Endodermal cell (in vitro differentiated cells): ENCODE data around the gene SLC9A8. TPM values are rescaled to one million over a fixed set of nuclear protein-coding genes. Genes with fewer than 3 reads are reported as not detected.

Experiments
- DNase-seq: peaks from one replicate; pipeline ENCODE4 v3.0.0-alpha.2; 2017
- H3K27ac ChIP-seq: 2 replicates; pipeline ENCODE4 v1.5.1; 2013; ENCODE audit warnings: mild to moderate bottlenecking, low read depth, low read length, moderate library complexity
- H3K27me3 ChIP-seq: 2 replicates; pipeline ENCODE4 v1.6.1; 2013; ENCODE audit warnings: mild to moderate bottlenecking, low read length, moderate library complexity; ENCODE audit not compliant: insufficient read depth, control insufficient read depth, poor library complexity, severe bottlenecking
- H3K36me3 ChIP-seq: 2 replicates; pipeline ENCODE4 v1.7.0; 2013; ENCODE audit warnings: mild to moderate bottlenecking, low read length, moderate library complexity; ENCODE audit not compliant: control insufficient read depth, insufficient read depth
- H3K4me1 ChIP-seq: one replicate; pipeline ENCODE4 v1.7.0; 2013; ENCODE audit warnings: low read length; ENCODE audit not compliant: control insufficient read depth, insufficient read depth
- H3K4me3 ChIP-seq: 2 replicates; pipeline ENCODE4 v1.5.1; 2013; ENCODE audit warnings: mild to moderate bottlenecking, low read length, moderate library complexity
- H3K9ac ChIP-seq: 2 replicates; pipeline ENCODE4 v1.6.1; 2013; ENCODE audit warnings: mild to moderate bottlenecking, low read length, moderate library complexity; ENCODE audit not compliant: poor library complexity, severe bottlenecking; ENCODE audit errors: extremely low read depth
- H3K9me3 ChIP-seq: 2 replicates; pipeline ENCODE4 v1.6.1; 2013; ENCODE audit warnings: mild to moderate bottlenecking, low read length, moderate library complexity; ENCODE audit not compliant: control insufficient read depth
- H3K27ac Mint-ChIP-seq: 2 replicates; pipeline ENCODE4 v1.8.0; 2020; ENCODE audit warnings: mixed read lengths
- H3K27me3 Mint-ChIP-seq: 2 replicates; pipeline ENCODE4 v1.8.0; 2021; ENCODE audit warnings: mild to moderate bottlenecking, mixed read lengths; ENCODE audit not compliant: insufficient read depth
- H3K36me3 Mint-ChIP-seq: 2 replicates; pipeline ENCODE4 v1.8.0; 2020; ENCODE audit warnings: low read depth, mixed read lengths
- H3K4me1 Mint-ChIP-seq: 2 replicates; pipeline ENCODE4 v1.8.0; 2020; ENCODE audit warnings: mixed read lengths
- H3K4me3 Mint-ChIP-seq: 2 replicates; pipeline ENCODE4 v1.8.0; 2020; ENCODE audit warnings: mild to moderate bottlenecking, moderate library complexity, mixed read lengths
- H3K9me3 Mint-ChIP-seq: 2 replicates; pipeline ENCODE4 v1.8.0; 2020; ENCODE audit warnings: mild to moderate bottlenecking, mixed read lengths
- WGBS, 2 experiments: methylation state at CpG; one replicate each; pipeline versions ENCODE4 v1.1.5 to v1.1.7; 2013; ENCODE audit warnings: missing lambda C conversion rate in 2 of 2, mixed read lengths in 1 of 2; ENCODE audit not compliant: insufficient coverage in 1 of 2, insufficient read length in 1 of 2; 5-methylcytosine and 5-hydroxymethylcytosine counted together
- long read RNA-seq, 4 experiments: library from polyadenylated mRNA in 2 of 4; library from RNA in 1 of 4; library from capped mRNA in 1 of 4; stranded (forward) in 3 of 4; unstranded in 1 of 4; transcript quantifications; one replicate each; pipeline ENCODE4 v2.0.0, GENCODE V29; 2020 to 2021; ENCODE audit warnings: inconsistent platforms in 1 of 4
- polyA plus RNA-seq, 2 experiments: library from polyadenylated mRNA; stranded (reverse); fragments of 50-300 nt; gene quantifications; one replicate each; pipeline ENCODE4 v1.2.3, GENCODE V29; 2013
- total RNA-seq, 2 donors: library from RNA; stranded (reverse); fragmentation: NEBNext Ultra II Directional in 1 of 2; extraction: Animal tissue kit (Norgen Biotek cat#: 25700) in 1 of 2; gene quantifications; 2 replicates in 1 of 2; 3 replicates in 1 of 2; pipeline ENCODE4 v1.2.1, GENCODE V29; 2021
- TF ChIP-seq, protein P1 (sequence below): fragments of 200-600 bp; sonication (generic); conservative IDR thresholded peaks from 2 replicates; pipeline ENCODE4 v1.5.0; 2021; ENCODE audit warnings: antibody characterized with exemption, mild to moderate bottlenecking

Gene SLC9A8, protein sequence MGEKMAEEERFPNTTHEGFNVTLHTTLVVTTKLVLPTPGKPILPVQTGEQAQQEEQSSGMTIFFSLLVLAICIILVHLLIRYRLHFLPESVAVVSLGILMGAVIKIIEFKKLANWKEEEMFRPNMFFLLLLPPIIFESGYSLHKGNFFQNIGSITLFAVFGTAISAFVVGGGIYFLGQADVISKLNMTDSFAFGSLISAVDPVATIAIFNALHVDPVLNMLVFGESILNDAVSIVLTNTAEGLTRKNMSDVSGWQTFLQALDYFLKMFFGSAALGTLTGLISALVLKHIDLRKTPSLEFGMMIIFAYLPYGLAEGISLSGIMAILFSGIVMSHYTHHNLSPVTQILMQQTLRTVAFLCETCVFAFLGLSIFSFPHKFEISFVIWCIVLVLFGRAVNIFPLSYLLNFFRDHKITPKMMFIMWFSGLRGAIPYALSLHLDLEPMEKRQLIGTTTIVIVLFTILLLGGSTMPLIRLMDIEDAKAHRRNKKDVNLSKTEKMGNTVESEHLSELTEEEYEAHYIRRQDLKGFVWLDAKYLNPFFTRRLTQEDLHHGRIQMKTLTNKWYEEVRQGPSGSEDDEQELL
- 10 to 100 TPM in 1 of 2 donors, 1 to 10 TPM in 1; 8.6 to 10.3 TPM for total RNA-seq
- 8.2 TPM for polyA plus RNA-seq (2013, experiment 1 of 2)
- polyA plus RNA-seq (2013, experiment 2 of 2) = 7.0 TPM
- long read RNA-seq, experiment 1, full-length matches to known transcripts = 2 of 8 reads
- long read RNA-seq, experiment 1, partial matches to known transcripts = 1 of 8 reads
- long read RNA-seq, experiment 1, other reads (novel, unspliced or antisense) = 5 of 8 reads
- long read RNA-seq, experiment 2, partial matches to known transcripts = 0 of 5 reads
- long read RNA-seq, experiment 2, other reads (novel, unspliced or antisense) = 5 of 5 reads
- long read RNA-seq, experiment 3, partial matches to known transcripts = 3 of 7 reads
- long read RNA-seq, experiment 3, other reads (novel, unspliced or antisense) = 4 of 7 reads
- long read RNA-seq, experiment 4, partial matches to known transcripts = 0 of 2 reads
- long read RNA-seq, experiment 4, other reads (novel, unspliced or antisense) = 1 of 2 reads

DNA sequence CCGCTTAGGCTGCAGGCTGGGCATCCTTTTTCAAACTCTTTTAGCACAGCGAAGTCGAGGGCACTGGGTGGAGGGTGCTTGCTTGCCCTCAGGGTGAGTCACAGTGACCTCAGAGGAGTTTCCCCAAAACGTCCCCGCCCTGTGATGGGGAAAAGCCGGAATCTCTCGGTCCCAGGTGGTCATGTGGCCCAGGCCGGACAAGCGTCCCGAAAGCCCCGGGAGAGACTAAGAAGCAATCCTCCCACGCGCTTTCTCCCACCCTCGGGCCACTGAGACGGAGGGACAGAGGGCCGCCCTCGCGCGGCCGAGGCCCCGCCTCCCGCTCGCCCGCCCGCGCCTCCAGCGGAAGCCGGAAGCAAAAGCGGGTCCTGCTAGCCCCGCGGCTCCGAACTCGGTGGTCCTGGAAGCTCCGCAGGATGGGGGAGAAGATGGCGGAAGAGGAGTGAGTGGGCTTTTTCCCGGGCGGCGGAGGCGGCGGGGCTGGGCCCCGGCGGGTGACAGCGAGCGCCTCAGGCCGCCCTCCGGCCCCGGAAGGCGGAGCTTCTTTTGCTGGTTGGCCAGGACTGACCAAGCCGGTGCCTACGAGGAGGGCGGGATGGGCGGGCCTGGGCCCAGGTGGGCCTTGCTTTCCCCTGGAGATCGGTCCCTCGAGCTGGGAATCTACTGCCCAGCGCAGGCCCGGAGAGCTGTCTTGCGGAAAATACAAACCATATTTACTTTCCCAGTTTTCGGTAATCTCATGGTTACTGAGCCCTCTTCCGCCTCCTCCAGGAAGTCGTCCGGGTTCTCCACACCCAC lies at the start of gene SLC9A8:
Gene SLC9A8, plus strand, starts transcription at position 322 of the 798 bp plus-strand sequence. Its CDS starts 95 bp downstream, at position 417.
- no peaks in the 10 kb centered on the region for H3K27me3 Mint-ChIP-seq
- Histone ChIP-seq H3K27me3 (no peaks in the 10 kb centered on the region), H3K36me3 (peaks cover 18% of the 10 kb centered on the region), H3K9me3 (no peaks in the 10 kb centered on the region), H3K4me1 (peaks cover 7% of the 10 kb centered on the region), H3K27ac (peak within 1 kb of the TSS; percentile 9), H3K9ac (peak within 1 kb of the TSS; percentile 75), H3K4me3 (peak within 1 kb of the TSS; percentile 95)
- TF ChIP-seq, protein P1, sequence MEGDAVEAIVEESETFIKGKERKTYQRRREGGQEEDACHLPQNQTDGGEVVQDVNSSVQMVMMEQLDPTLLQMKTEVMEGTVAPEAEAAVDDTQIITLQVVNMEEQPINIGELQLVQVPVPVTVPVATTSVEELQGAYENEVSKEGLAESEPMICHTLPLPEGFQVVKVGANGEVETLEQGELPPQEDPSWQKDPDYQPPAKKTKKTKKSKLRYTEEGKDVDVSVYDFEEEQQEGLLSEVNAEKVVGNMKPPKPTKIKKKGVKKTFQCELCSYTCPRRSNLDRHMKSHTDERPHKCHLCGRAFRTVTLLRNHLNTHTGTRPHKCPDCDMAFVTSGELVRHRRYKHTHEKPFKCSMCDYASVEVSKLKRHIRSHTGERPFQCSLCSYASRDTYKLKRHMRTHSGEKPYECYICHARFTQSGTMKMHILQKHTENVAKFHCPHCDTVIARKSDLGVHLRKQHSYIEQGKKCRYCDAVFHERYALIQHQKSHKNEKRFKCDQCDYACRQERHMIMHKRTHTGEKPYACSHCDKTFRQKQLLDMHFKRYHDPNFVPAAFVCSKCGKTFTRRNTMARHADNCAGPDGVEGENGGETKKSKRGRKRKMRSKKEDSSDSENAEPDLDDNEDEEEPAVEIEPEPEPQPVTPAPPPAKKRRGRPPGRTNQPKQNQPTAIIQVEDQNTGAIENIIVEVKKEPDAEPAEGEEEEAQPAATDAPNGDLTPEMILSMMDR = peak; percentile 62
- H3K27ac Mint-ChIP-seq = peak within 1 kb of the TSS; percentile 96
- DNase-seq = peak; percentile 93
- H3K4me1 Mint-ChIP-seq = peaks cover 38% of the 10 kb centered on the region
- WGBS, 2 experiments = 1 to 4% methylated on average over 14 to 61 of the region's 61 CpGs
- H3K9me3 Mint-ChIP-seq = no peaks in the 10 kb centered on the region
- peaks cover 21% of the 10 kb centered on the region for H3K36me3 Mint-ChIP-seq
- H3K4me3 Mint-ChIP-seq = peak within 1 kb of the TSS; percentile 86

DNA sequence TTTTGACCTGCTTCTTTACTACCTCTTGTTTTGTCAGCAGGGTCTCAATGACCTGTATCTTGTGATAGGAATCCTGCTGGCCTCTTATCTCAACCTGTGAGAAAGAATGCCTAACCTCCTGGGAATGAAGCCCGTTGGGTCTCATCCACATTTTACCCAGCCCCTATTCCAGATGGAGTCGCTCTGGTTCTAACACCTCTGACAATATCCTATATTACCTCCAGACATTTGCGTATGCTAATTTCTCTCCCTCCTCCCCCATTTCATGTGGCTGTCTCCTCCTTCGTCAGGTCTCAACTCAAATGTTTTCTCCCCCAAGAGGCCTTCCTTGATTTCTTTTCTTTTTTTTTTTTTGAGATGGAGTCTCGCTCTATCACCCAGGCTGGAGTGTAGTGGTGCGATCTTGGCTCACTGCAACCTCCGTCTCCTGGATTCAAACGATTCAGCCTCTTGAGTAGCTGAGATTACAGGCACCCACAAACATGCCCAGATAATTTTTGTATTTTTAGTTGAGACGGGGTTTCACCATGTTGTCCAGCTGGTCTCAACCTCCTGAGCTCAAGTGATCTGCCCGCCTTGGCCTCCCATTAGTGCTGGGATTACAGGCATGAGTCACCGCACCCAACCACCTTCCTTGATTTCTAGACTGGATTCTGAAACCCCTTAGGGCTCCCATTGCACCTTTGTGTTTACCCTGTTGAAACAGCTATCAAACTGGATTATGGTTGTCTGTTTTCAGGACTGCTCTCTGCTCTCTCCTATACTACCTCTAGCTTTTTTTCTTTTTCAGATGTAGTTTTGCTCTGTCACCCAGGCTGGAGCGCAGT lies 49.5 kb upstream of the SLC9A8 start:
- Histone ChIP-seq H3K36me3 (no peaks in the 10 kb centered on the region), H3K4me1 (peaks cover 3% of the 10 kb centered on the region), H3K4me3 (no peak overlapping the region), H3K9ac (no peak overlapping the region), H3K27me3 (no peaks in the 10 kb centered on the region), H3K9me3 (no peaks in the 10 kb centered on the region), H3K27ac (no peak overlapping the region)
- Mint-ChIP-seq H3K27me3 (no peaks in the 10 kb centered on the region), H3K9me3 (no peaks in the 10 kb centered on the region), H3K4me3 (no peak overlapping the region), H3K4me1 (peaks cover 43% of the 10 kb centered on the region), H3K36me3 (no peaks in the 10 kb centered on the region), H3K27ac (peak overlapping the region; percentile 94)
- DNase-seq = peak; percentile 84
- WGBS, 2 experiments = 49 to 59% methylated on average over 6 to 12 of the region's 12 CpGs
- TF ChIP-seq, protein P1 = no peak
